ENCODE data around the gene LRFN5.

LRFN5 gene

DNA sequence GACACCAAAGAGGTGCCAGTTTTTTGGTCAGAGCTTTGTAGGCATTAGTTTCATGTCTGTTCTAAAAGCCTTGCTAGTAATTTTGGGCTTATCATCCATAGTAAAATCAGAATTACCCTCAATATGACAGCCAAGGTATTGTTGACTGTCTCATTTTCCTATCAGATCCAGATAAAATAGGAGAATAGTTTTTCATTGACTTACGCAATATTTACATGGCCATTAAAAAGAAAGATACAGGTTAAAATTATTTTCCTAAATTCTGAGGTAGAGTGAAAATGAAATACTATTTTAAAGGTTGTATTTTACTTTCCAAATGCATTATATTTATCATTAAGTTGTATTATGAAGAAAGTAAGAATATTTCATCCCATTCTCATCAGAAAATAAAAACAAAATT is 203.7 kb downstream of the LRFN5 start:
- no peak overlapping the region for H2AK5ac ChIP-seq (ENCODE audit: low read depth, low read length)
- H3K18ac ChIP-seq (ENCODE audit: low read length): no peak overlapping the region
- no peak overlapping the region for H4K8ac ChIP-seq (ENCODE audit: low read depth, low read length)
- H2BK5ac ChIP-seq (ENCODE audit: low read length): no peak overlapping the region
- H3K4me1 ChIP-seq (ENCODE audit: control insufficient read depth in 2 of 2, insufficient read depth in 1 of 2, low read depth in 1 of 2, low read length in 2 of 2): no peaks in the 10 kb centered on the region
- no peak overlapping the region for H3K4me2 ChIP-seq (ENCODE audit: insufficient read depth, low read length, poor library complexity, severe bottlenecking)
- H2BK12ac ChIP-seq (ENCODE audit: low read length): no peak overlapping the region
- no peak overlapping the region for H3K9ac ChIP-seq (ENCODE audit: low read depth, low read length, poor library complexity)
- no peak overlapping the region for H2BK120ac ChIP-seq (ENCODE audit: low read depth, low read length)
- no peaks in the 10 kb centered on the region for H3K27me3 ChIP-seq (ENCODE audit: control insufficient read depth in 3 of 3, insufficient read depth in 3 of 3, low read depth in 1 of 3, low read length in 3 of 3)
- H4K91ac ChIP-seq (ENCODE audit: low read depth, low read length, poor library complexity): no peak overlapping the region
- H3K14ac ChIP-seq (ENCODE audit: low read length): no peak overlapping the region
- H3K36me3 ChIP-seq (replicated peaks in 1 of 2; ENCODE audit: control insufficient read depth in 2 of 2, insufficient read depth in 2 of 2, low read length in 2 of 2): no peaks in the 10 kb centered on the region
- DNase-seq (ENCODE audit: low spot score): no peak
- H2AFZ ChIP-seq (ENCODE audit: low read length): no peak overlapping the region
- WGBS, 2 donors (ENCODE audit: extremely low coverage in 2 of 2, insufficient read length in 2 of 2, insufficient replicate concordance in 1 of 2): no CpG with 5 or more reads among the region's 1 CpG
- H3K23ac ChIP-seq (ENCODE audit: low read depth, low read length, poor library complexity): no peak overlapping the region
- no peak overlapping the region for H3K4ac ChIP-seq (ENCODE audit: low read length)
- no peaks in the 10 kb centered on the region for H3K79me1 ChIP-seq (ENCODE audit: low read depth, low read length)
- no peaks in the 10 kb centered on the region for H3K9me3 ChIP-seq (replicated peaks in 1 of 2; ENCODE audit: control insufficient read depth in 2 of 2, insufficient read depth in 1 of 2, low read depth in 1 of 2, low read length in 2 of 2)
- no peak overlapping the region for H2BK15ac ChIP-seq (ENCODE audit: low read length)
- no peak overlapping the region for H3K27ac ChIP-seq (replicated peaks; ENCODE audit: low read length)
- H3K4me3 ChIP-seq (ENCODE audit: low read length in 2 of 2): no peak overlapping the region

DNA sequence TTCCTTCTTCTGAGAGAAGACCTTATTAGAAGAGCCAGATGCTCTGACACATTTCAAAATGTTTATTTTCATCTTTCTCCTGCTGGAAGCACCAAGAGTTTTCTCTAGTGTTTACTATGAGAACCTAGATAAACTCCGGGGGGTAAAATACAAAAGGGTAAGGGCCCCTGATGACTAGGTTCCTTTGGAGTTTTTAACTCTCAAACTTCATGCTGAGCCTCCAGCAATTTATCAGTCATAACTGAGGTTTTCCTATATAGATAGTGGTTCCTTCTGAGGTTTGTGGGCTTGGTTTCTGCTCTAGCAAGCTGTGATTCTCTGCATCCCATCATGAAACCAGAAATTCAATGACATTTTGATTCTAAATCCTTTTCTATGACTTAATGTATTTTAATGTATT is 210.9 kb downstream of the LRFN5 start:
- H2AFZ ChIP-seq (ENCODE audit: low read length): no peak overlapping the region
- H3K27ac ChIP-seq (replicated peaks; ENCODE audit: low read length): no peak overlapping the region
- no peak overlapping the region for H3K18ac ChIP-seq (ENCODE audit: low read length)
- no CpG with 5 or more reads among the region's 1 CpG for WGBS, 2 donors (ENCODE audit: extremely low coverage in 2 of 2, insufficient read length in 2 of 2, insufficient replicate concordance in 1 of 2)
- H3K9ac ChIP-seq (ENCODE audit: low read depth, low read length, poor library complexity): no peak overlapping the region
- no peak overlapping the region for H4K91ac ChIP-seq (ENCODE audit: low read depth, low read length, poor library complexity)
- H3K79me1 ChIP-seq (ENCODE audit: low read depth, low read length): no peaks in the 10 kb centered on the region
- no peak overlapping the region for H2BK15ac ChIP-seq (ENCODE audit: low read length)
- no peaks in the 10 kb centered on the region for H3K36me3 ChIP-seq (replicated peaks in 1 of 2; ENCODE audit: control insufficient read depth in 2 of 2, insufficient read depth in 2 of 2, low read length in 2 of 2)
- H3K4me1 ChIP-seq (ENCODE audit: control insufficient read depth in 2 of 2, insufficient read depth in 1 of 2, low read depth in 1 of 2, low read length in 2 of 2): no peaks in the 10 kb centered on the region
- H2BK120ac ChIP-seq (ENCODE audit: low read depth, low read length): no peak overlapping the region
- no peaks in the 10 kb centered on the region for H3K27me3 ChIP-seq (ENCODE audit: control insufficient read depth in 3 of 3, insufficient read depth in 3 of 3, low read depth in 1 of 3, low read length in 3 of 3)
- H3K4ac ChIP-seq (ENCODE audit: low read length): no peak overlapping the region
- no peak overlapping the region for H2AK5ac ChIP-seq (ENCODE audit: low read depth, low read length)
- no peaks in the 10 kb centered on the region for H3K9me3 ChIP-seq (replicated peaks in 1 of 2; ENCODE audit: control insufficient read depth in 2 of 2, insufficient read depth in 1 of 2, low read depth in 1 of 2, low read length in 2 of 2)
- H2BK5ac ChIP-seq (ENCODE audit: low read length): no peak overlapping the region
- H3K23ac ChIP-seq (ENCODE audit: low read depth, low read length, poor library complexity): no peak overlapping the region
- no peak overlapping the region for H4K8ac ChIP-seq (ENCODE audit: low read depth, low read length)
- H2BK12ac ChIP-seq (ENCODE audit: low read length): no peak overlapping the region
- H3K4me2 ChIP-seq (ENCODE audit: insufficient read depth, low read length, poor library complexity, severe bottlenecking): no peak overlapping the region
- H3K4me3 ChIP-seq (ENCODE audit: low read length in 2 of 2): no peak overlapping the region
- DNase-seq (ENCODE audit: low spot score): no peak
- H3K14ac ChIP-seq (ENCODE audit: low read length): no peak overlapping the region

DNA sequence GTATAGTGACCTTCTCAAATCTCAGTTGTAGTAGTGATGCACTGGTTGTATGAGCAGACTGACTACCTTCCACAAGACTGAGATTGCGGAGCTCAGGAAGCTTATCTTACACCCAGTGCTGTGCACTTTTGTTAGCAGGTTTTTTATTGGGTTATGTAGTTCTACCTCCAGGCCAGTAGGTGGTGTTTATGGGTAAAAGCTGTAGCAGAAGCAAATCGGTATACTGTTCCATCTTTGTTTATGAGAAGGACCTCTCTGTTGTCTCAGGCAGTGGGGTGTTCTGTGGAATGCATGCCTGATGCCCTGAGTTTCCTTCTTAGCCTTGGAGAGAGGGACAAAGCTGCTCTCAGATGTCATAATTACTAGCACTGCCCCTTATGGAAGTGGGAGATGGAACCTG is 217.8 kb downstream of the LRFN5 start:
- Histone ChIP-seq H3K4me3 (ENCODE audit: low read length in 2 of 2) (no peak overlapping the region), H3K4ac (ENCODE audit: low read length) (no peak overlapping the region), H2BK15ac (ENCODE audit: low read length) (no peak overlapping the region), H3K79me1 (ENCODE audit: low read depth, low read length) (no peaks in the 10 kb centered on the region), H2BK120ac (ENCODE audit: low read depth, low read length) (no peak overlapping the region), H3K9me3 (replicated peaks in 1 of 2; ENCODE audit: control insufficient read depth in 2 of 2, insufficient read depth in 1 of 2, low read depth in 1 of 2, low read length in 2 of 2) (peaks cover 1 to 3% of the 10 kb centered on the region in 2 donors), H2AK5ac (ENCODE audit: low read depth, low read length) (no peak overlapping the region), H3K36me3 (replicated peaks in 1 of 2; ENCODE audit: control insufficient read depth in 2 of 2, insufficient read depth in 2 of 2, low read length in 2 of 2) (no peaks in the 10 kb centered on the region), H2AFZ (ENCODE audit: low read length) (no peak overlapping the region), H3K4me2 (ENCODE audit: insufficient read depth, low read length, poor library complexity, severe bottlenecking) (no peak overlapping the region), H3K14ac (ENCODE audit: low read length) (no peak overlapping the region), H3K27ac (replicated peaks; ENCODE audit: low read length) (no peak overlapping the region), H2BK12ac (ENCODE audit: low read length) (no peak overlapping the region), H3K4me1 (ENCODE audit: control insufficient read depth in 2 of 2, insufficient read depth in 1 of 2, low read depth in 1 of 2, low read length in 2 of 2) (no peaks in the 10 kb centered on the region), H4K8ac (ENCODE audit: low read depth, low read length) (no peak overlapping the region), H3K9ac (ENCODE audit: low read depth, low read length, poor library complexity) (no peak overlapping the region), H2BK5ac (ENCODE audit: low read length) (no peak overlapping the region), H3K27me3 (ENCODE audit: control insufficient read depth in 3 of 3, insufficient read depth in 3 of 3, low read depth in 1 of 3, low read length in 3 of 3) (no peaks in the 10 kb centered on the region), H3K23ac (ENCODE audit: low read depth, low read length, poor library complexity) (no peak overlapping the region), H4K91ac (ENCODE audit: low read depth, low read length, poor library complexity) (no peak overlapping the region), H3K18ac (ENCODE audit: low read length) (no peak overlapping the region)
- no peak for DNase-seq (ENCODE audit: low spot score)
- no CpG with 5 or more reads among the region's 2 CpGs for WGBS, 2 donors (ENCODE audit: extremely low coverage in 2 of 2, insufficient read length in 2 of 2, insufficient replicate concordance in 1 of 2)

DNA sequence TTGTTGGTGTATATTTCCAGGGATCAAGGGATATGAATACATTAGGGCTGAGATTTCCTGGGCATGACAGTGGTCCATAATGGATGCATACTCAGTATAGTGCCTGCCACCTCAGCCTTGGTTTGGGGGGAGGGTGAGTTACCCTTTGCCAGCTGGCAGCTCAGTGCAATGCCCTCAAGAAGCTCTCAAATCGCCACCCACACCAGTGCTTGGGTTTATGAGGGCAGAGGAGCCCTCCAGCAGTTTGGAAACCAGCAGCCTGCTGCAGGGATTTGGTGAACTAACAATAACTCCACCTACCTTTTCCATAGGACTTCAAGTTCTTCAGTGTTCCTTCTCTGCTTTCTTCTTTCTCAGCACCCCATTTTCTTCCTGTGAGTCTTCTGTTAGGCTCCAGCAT is 218.9 kb downstream of the LRFN5 start:
- Histone ChIP-seq H4K8ac (ENCODE audit: low read depth, low read length) (no peak overlapping the region), H2BK12ac (ENCODE audit: low read length) (no peak overlapping the region), H3K4me1 (ENCODE audit: control insufficient read depth in 2 of 2, insufficient read depth in 1 of 2, low read depth in 1 of 2, low read length in 2 of 2) (no peaks in the 10 kb centered on the region), H3K79me1 (ENCODE audit: low read depth, low read length) (no peaks in the 10 kb centered on the region), H3K9ac (ENCODE audit: low read depth, low read length, poor library complexity) (no peak overlapping the region), H2BK15ac (ENCODE audit: low read length) (no peak overlapping the region), H3K9me3 (replicated peaks in 1 of 2; ENCODE audit: control insufficient read depth in 2 of 2, insufficient read depth in 1 of 2, low read depth in 1 of 2, low read length in 2 of 2) (peaks cover 1 to 3% of the 10 kb centered on the region in 2 donors), H3K4ac (ENCODE audit: low read length) (no peak overlapping the region), H2BK120ac (ENCODE audit: low read depth, low read length) (no peak overlapping the region), H2AFZ (ENCODE audit: low read length) (peak overlapping the region; percentile 1), H3K4me2 (ENCODE audit: insufficient read depth, low read length, poor library complexity, severe bottlenecking) (no peak overlapping the region), H3K23ac (ENCODE audit: low read depth, low read length, poor library complexity) (no peak overlapping the region), H2AK5ac (ENCODE audit: low read depth, low read length) (no peak overlapping the region), H2BK5ac (ENCODE audit: low read length) (no peak overlapping the region), H3K27ac (replicated peaks; ENCODE audit: low read length) (no peak overlapping the region), H4K91ac (ENCODE audit: low read depth, low read length, poor library complexity) (no peak overlapping the region), H3K36me3 (replicated peaks in 1 of 2; ENCODE audit: control insufficient read depth in 2 of 2, insufficient read depth in 2 of 2, low read length in 2 of 2) (no peaks in the 10 kb centered on the region), H3K4me3 (ENCODE audit: low read length in 2 of 2) (no peak overlapping the region), H3K18ac (ENCODE audit: low read length) (no peak overlapping the region), H3K14ac (ENCODE audit: low read length) (no peak overlapping the region), H3K27me3 (ENCODE audit: control insufficient read depth in 3 of 3, insufficient read depth in 3 of 3, low read depth in 1 of 3, low read length in 3 of 3) (no peaks in the 10 kb centered on the region)
- no peak for DNase-seq (ENCODE audit: low spot score)
- WGBS, 2 donors (ENCODE audit: extremely low coverage in 2 of 2, insufficient read length in 2 of 2, insufficient replicate concordance in 1 of 2): no CpG with 5 or more reads among the region's 1 CpG
